T-helper 1 cell treated with Interleukin-12 subunit alpha and Interleukin-12 subunit beta and Interleukin-4 antibody, amounts not matched to agents 30 ng/mL and 1 ng/mL, for 36 hours (primary cell): Measurements from ENCODE around the gene CFAP92. TPM values are rescaled to one million over a fixed set of nuclear protein-coding genes. Genes with fewer than 3 reads are reported as not detected.
"Not testable (repeated sequence)": the region's sequence is repeated elsewhere in the genome, so short reads cannot be mapped to it uniquely, and the experiment has no call there.

Experiments used
- intact Hi-C: fragments of 100-400 bp; cut with micrococcal nuclease; formaldehyde crosslinking; loops from one replicate; pipeline ENCODE4 v1.15.1; 2024
- total RNA-seq: library from RNA; stranded (reverse); gene quantifications from 2 replicates; pipeline ENCODE4 v1.2.3, GENCODE V29; 2022

Gene CFAP92
- total RNA-seq, 1 donor from 2014 or later, result not detected

GRCh38 chr3:128870347-128870746 is 123.5 kb downstream of the CFAP92 start:
- intact Hi-C loops, result no loop called here

DNA sequence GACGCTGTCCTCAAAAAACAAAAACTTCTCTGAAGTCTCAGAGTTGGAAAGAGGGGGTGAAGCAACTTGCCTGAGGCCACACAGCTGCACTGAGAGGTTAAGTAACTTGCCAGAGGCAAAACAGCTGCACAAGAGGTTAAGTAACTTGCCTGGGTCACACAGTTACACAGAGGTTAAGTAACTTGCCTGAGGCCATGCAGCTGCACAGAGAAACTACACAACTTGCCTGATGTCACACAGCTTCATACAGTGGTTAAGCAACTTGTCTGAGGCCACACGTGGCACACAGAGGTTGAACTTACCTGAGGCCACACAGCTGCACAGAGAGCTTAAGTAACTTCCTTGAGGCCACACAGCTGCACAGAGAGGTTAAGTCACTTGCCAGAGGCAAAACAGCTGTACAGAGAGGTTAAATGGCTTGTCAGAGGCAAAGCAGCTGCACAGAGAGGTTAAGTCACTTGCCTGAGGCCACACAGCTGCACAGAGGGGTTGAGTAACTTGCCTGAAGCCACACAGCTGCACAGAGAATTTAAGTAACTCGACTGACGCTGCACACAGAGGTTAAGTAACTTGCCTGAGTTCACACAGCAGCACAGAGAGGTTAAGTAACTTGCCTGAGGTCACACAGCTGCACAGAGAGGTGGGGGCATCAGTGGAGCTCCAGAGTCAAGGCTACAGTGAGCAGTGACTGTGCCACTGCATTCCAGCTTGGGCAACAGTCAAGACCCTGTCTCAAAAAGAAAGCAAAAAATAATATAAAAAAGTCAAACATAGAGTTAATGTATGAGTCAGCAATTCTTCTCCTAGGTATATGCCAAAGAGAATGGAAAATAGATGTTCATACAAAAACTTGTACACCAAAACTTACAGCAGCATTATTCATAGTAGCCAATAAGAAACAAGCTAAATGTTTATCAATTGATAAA is 126.4 kb downstream of the CFAP92 start:
- intact Hi-C loops, result no loop called here

DNA sequence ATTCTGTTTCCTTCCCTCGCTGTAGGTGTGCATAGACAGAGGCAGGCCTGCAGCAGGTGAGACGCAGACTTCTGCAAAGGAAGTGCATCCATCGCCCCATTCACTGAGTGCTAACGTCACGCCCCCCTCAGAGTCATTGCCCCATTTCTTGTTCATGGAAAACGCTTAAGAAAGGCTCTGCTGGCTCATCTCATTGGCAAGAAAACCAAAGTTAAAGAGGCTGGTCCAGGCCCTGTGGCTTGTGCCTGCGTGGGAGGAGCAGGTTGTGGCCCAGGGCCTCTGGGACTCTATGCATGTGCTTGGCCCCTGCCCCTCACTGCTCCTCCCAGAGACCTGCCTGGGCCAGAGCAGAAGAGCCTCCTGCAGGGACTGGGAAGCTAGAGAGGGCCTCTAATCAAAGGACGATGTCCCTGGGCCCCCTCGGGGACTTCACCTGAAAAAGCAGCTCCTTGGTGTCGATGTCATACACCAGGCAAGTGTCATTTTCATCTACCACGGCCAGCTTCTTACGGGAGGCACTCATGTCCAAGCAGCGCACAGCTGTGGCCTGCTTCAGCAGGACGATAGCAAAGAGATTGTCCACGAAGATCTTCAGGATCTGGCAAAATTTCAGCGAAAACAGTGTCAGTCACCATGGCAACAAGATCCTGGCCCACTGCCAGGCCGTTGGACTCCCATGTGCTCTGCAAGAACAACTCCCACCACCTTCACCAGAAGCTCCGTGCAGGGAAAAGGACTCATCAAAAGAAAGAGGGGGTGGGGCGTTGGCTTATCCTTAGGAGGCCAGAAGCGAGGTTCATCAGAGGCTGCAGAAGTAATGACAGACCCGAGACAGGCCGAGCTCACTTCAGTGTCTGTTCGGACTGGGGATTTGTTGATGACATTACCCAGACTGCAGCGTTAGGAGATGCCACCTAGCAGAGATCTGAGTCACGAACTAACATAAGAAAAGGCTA is 128.7 kb downstream of the CFAP92 start:
- intact Hi-C loops, result not testable (repeated sequence)

DNA sequence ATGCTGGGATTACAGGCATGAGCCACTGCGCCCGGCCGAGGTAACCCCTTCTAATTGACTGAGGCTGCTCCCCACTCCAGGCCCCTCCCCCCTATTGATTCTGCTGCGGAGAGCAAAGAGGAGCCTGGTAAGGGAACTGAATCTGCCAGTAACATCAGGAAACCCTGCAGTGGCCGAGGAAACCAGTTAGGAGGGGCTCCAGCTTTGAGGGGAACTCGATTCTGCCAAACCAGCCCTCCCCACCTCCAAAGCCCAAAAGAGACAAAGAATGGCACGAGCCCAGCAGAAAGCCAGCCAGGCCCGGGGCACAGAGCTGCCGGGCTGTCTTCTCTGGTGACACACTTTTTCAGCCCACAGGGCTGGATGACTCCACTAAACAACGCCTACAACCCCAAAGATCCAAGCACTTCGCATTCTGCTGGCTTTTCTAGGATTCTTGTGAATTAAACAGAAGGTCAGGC is 129.5 kb downstream of the CFAP92 start:
- intact Hi-C loops, result no loop called here

DNA sequence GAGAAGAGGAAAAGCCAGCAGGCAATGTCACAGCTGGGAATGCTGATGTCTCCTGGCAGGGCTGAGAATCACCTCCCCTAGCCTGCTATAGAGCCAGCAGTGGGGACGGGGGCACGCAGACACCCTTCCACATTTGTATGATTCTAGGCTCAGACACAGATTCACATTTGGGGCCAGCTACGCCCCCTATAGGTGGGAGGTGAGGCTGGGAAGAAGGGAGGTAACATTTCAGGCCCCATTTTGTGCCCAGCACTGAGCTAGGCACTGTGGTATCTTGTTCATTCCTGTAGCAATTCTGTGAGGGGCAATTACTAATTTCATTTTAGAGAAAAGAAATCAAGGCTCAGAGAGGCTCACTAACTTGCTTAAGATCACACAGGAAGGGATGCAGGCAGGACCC is 130.3 kb downstream of the CFAP92 start:
- intact Hi-C loops, result no loop called here

DNA sequence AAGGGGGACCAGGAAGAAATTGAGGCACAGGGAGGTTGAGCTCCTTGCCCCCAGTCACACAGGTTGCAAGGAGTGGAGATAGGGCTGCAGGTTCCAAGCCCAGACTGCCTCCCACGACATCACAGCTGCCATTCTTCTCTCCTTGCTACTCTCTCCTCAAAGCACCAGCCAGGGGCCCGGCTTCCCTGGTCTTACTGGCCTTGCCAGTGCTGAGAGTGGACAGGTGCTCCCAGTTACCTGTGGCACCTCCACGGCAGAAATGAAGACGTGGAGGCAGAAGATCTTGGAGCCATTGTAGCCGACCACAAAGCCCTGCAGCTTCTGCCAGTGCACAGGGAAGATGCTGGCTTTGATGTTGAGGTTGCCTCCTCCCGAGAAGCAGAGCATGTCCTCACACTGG is 132.4 kb downstream of the CFAP92 start:
- intact Hi-C loops, result no loop called here

Other genes with a start within 250 kb of the CFAP92 start
- 59.7 and 62.1 TPM in 2 replicates for gene ACAD9, start 114.5 kb downstream of the CFAP92 start, total RNA-seq
- not detected in 2 replicates for gene EFCC1, start 7.2 kb upstream of the CFAP92 start, total RNA-seq
- gene GP9, start 66.7 kb upstream of the CFAP92 start, total RNA-seq, result not detected in 2 replicates
- 64.3 and 66.8 TPM in 2 replicates for gene RAB43, start 127.7 kb upstream of the CFAP92 start, total RNA-seq
- gene ISY1, start 167.0 kb upstream of the CFAP92 start, total RNA-seq, result 66.5 and 68.5 TPM in 2 replicates
- 311 and 330 TPM in 2 replicates for gene CNBP, start 189.8 kb upstream of the CFAP92 start, total RNA-seq